Measurements from ENCODE around the gene TMEM131.
"Not testable (repeated sequence)": the region's sequence is repeated elsewhere in the genome, so short reads cannot be mapped to it uniquely, and the experiment has no call there.

TMEM131 gene

DNA sequence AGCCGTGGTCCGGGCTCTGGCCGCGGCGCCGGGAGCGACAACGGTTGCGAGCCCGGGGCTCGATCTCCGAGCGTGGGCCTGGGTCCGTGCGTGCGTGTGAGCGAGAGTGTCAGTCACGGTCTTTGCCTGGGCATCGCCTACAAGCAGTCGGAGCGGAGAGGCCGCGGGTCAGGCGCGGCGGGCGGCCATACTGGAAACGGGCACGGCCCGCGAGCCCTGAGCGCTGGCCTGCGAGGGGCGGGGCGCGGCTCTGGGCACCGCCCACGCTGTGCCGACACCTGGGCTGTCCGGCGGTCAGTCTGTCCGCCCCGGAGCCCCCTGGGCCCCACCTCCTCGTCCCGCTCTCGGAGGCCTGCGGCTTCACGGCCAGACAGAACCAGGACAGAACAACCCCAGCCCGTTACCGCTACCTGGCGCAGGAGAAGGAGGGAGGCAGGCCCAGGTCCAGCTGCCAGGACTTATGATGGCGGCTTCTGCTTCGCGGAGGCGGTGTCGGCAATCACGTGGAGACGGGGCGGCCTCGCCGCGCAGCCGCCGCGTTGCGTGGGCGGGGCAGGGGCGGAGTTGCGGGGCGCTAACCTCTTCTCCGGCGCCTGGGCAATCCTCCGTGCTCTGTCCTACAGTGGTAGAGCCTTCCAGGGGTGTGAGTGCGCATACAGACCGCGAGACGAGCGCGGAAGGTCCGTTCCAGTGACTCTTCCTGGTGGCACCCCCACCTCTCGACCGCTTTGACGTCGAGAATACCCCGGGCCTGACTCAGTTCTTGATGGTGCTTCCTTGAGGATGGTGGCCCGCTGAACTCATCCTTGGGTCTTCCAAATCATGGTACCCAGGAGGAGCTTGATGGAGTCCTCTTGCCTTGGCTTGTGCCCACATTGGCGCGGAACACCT, at the start of gene TMEM131:
TMEM131 (minus strand) TSS at position 215 of the 891 bp plus-strand sequence. CDS start 286 bp downstream, outside the sequence.
- peak; percentile 45 for DNase-seq

DNA sequence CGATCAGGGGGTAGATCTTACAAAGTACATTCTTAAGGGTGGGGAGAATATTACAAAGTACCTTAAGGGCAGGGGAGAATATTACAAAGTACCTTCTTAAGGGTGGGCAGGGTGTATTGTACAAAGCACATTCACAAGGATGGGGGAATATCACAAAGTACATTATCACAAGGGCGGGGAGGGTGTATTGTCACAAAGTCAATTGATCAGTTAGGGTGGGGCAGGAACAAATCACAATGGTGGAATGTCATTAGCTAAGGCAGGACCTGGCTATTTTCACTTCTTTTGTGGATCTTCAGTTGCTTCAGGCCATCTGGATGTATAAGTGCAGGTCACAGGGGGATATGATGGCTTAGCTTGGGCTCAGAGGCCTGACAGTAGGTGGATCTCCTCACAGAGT, 49.0 kb upstream of the TMEM131 start:
- DNase-seq: not testable (repeated sequence)

DNA sequence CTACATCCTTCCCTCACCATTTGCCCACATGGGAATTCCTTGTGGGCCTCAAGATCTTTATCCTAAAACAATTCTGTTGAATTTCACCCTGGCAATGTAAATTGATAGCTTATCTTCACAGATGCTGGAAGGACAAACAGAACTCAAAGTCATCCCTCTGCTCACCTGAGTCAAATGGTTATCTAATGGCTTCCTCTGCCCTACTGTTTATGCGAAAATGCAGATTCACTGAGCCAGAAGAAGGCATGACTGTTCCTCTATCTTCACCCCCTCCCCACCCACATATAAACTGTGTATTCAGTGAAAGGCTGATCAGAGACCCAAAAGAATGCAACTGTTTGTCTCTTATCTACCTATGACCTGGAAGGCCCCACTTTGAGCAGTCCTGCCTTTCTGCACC, 47.4 kb upstream of the TMEM131 start:
- DNase-seq: no peak

DNA sequence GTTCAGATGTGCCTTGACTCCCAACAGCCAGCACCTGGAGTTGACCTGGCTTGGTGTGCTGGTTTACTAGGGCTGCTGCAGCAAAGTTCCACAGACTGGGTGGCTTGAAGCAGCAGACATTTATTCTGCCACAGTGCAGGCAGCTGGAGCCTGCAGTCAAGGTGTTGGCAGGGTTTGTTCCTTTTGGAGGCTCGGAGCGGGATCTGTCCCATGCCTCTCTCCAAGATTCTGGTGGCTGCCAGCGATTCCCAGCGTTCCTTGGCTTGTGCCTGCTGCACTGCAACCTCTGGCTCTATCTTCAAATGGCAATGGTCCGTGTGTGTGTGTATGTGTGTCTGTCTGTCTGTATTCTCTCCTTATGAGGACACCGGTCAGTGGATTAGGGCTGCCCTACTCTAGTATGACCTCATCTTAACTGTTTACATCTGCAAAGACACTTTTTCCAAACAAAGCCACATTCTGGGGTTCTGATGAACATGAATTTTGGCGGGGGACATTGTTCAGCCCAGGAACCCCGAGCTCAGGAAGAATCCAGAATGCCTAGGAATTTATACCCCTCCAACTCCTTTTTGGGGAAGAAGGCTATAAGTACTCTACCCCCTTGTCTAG, 44.7 kb upstream of the TMEM131 start:
- no peak for DNase-seq

DNA sequence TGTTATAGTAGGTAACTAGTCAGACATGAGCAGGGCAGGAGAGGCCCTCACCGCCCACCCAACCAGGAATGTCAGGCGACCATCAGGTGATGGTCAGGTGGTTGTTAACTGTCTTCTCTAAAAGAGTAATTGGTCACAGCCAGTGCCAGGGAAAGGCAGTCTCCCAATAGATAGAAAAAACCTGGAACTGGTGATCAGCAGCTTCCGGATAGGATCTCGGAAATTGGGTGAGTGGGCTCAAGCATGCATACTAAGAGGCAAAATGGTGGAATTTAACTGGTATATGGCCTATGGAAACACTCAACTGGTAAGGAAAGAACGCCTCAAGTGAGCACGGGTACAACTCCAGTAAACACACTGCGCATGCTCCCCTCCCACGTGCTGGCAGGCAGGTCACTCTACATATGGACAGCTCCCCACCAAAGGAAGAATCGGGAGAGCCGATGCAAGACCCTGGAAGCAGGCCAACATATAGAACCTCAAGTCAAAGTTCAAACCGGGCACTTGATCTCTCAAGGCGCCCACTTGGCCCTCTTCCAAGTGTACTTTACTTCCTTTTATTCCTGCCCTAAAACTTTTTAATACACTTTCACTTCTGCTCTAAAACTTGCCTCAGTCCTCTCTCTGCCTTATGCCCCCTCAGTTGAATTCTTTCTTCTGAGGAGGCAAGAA, 43.5 kb upstream of the TMEM131 start:
- DNase-seq: no peak

- no peak for DNase-seq
Measured at GRCh38 chr2:98037666-98038336, 42.1 kb upstream of the TMEM131 start.

DNA sequence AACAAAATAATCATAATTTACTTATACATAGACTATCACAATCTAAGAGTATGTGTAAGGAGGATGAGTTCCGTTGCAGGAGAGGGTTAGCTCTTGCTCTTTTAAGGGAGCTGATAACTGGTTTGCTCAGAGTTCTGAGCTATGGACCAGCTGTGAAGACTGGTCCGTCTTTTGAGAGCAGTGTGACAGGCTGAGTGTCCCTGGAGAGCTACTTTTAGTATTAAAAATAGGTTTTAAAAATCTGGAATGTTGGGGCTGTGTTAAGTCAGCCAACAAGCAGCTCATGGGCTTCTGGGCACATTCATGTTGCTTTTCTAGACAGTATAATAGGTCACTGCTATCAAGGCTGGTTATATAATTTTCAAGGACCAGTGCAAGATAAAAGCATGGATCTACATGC, 41.5 kb upstream of the TMEM131 start:
- no peak for DNase-seq

- DNase-seq: peak; percentile 7
Measured at GRCh38 chr2:98036349-98037000, 40.7 kb upstream of the TMEM131 start.

- no peak for DNase-seq
Measured at GRCh38 chr2:98034745-98035144, 39.0 kb upstream of the TMEM131 start.

DNA sequence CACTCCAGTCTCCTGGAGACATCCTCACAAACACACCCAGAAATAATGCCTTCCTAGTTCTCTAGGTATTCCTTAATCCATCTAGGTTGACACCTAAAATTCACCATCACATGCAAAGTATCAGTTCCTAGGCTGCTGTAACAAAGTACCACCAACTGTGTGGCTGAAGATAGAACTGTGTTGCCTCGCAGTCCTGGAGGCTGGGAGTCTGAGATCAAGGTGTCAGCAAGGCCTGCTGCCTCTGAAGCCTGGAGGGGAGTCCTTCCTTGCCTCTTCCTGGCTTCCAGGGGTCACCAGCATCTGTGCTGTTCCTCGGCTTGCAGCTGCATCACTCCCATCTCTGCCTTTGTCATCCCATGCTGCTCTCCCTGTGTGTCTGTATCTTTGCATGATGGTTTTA, 36.3 kb upstream of the TMEM131 start:
- DNase-seq: no peak

DNA sequence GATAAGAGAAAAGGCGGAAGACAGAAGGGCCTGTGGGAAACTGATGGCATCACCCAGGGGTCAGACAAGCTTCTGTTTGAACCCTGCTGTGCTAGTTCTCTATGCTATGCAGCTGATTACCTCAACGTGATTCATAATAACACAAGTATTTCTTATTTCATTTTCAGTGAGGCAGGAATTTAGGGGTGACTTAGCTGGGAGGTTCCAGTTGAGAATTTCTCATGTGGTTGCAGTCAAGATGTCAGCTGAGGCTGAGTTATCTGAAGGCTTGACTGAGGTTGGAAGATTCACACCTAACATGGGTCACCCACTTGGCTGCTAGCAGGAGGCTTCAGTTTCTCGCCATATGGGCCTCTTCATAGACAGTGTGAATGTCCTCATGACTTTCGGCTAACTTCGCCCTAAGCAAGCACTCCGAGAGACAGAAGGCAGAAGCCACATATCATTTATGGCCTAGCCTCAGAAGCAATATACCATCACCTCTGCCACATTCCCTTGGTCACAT, 34.0 kb upstream of the TMEM131 start:
- no peak for DNase-seq

- no peak for DNase-seq
Measured at GRCh38 chr2:98028931-98029717, 33.4 kb upstream of the TMEM131 start.

DNA sequence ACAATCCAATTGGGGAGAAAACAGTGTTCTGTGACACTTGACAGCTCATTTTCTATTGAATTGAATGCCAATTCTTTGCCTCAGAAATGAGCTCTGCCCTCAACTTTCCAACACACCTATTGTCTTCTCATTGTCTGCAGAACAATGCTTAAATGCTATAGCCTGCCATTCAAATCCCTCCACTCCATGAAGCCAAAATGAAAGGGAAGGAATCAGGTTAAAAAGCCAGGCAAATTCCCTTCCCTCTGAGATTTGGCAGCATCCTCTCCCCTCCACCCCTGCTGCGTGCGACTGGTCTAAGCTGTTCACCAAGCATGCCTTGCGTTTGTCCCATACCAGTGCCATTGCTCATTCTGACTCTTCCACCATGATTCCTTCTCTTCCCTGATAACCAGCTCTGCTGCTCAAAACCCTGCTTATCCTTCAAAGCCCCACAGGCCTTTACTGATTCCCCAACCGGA, 32.4 kb upstream of the TMEM131 start:
- no peak for DNase-seq

DNA sequence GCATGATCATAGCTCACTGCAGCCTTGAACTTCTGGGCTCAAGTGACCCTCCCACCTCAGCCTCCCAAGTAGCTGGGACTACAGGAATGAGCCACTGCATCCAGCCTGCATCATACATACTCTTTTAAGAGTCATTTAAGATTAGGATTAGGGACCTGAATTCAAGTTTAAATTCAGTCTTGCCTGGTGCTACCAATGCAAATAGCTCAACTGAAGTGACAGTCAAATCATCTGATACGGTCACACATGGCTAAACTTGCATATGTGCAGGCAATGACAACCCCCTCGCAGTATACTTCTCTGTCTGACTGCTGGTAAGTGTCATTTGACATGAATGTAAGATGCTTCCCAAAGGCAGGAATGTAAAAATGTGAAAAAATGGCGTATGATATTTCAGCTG, 31.8 kb upstream of the TMEM131 start:
- DNase-seq: no peak

- no peak for DNase-seq
Measured at GRCh38 chr2:98026927-98027522, 31.3 kb upstream of the TMEM131 start.

- DNase-seq: no peak
Measured at GRCh38 chr2:98026292-98026691, 30.5 kb upstream of the TMEM131 start.

DNA sequence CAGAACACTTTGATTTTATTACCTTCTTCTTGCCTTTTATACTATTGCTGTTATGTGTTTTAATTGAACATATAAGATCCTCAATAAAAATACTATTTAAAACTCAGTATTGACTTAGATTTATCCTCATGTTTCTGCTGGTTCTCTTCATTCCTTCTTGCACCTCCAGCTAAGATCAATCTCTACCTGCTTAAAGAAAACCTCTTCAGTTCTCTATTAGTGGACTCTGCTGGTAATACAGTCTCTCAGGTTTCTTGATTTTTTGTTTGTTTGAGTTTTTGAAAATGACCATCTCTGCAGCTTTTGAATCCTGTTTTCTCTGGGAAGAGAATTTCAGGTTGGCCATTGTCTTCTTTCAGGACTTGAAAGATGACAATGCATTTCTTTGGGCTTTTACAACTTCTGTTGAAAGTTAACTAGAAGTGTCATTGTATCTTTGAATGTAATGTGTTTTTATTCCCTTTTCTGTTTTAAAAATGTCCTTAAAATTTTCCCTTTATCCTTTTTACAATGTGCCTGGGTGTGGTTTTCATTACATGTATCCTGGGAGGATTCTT, 29.8 kb upstream of the TMEM131 start:
- DNase-seq: no peak

DNA sequence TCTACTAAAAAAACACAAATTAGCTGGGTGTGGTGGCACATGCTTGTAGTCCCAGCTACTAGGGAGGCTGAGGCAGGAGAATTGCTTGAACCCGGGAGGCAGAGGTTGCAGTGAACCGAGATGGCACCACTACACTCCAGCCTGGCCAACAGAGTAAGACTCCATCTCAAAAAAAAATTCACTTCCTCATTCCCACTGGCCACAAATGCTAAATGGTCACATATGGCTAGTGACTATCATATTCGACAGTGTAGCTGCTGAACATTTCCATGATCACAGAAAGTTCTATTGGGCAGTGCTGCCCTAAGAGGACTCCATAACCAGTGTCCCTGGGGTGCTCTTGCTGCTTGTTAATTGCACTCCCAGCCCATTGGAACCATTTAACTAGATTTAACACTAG, 26.3 kb upstream of the TMEM131 start:
- DNase-seq: not testable (repeated sequence)

GRCh38 chr2:98020992-98021713, 25.4 kb upstream of the TMEM131 start:
- no peak for DNase-seq

DNA sequence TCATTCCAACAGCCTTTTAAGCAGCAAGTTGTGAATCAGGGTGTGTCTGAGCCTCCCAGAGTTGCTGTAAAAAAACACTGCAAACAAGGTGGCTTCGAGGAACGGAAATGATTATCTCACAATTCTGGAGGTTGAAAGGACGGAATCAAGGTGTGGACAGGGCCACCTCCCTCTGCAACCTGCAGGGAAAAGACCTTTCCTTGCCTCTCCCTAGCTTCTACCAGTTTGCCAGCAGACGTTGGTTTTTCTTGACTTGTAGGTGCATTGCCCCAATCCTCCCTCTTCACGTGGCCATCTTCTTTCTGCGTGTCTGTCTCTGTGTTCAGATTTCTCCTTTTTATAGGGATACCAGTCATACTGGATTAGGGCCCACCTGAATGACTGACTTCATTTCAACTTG, 24.8 kb upstream of the TMEM131 start:
- DNase-seq: no peak
